Parathyroid adenoma (tissue), 2 donors: ENCODE measurements around the gene ABCC4.

ENCODE experiments used
- H2AFZ ChIP-seq: fragments of 300-600 bp; sonication (generic); one replicate; pipeline ENCODE4 v1.7.0; 2017; ENCODE audit warnings: antibody characterized with exemption, mild to moderate bottlenecking
- H3K27ac ChIP-seq: fragments of 300-600 bp; sonication (generic); one replicate; pipeline ENCODE4 v1.7.0; 2017
- H3K27me3 ChIP-seq: fragments of 300-600 bp; sonication (generic); one replicate; pipeline ENCODE4 v1.7.0; 2017; ENCODE audit warnings: low read length; ENCODE audit not compliant: control insufficient read depth, insufficient read depth
- H3K36me3 ChIP-seq: fragments of 300-600 bp; sonication (generic); one replicate; pipeline ENCODE4 v1.7.0; 2017; ENCODE audit warnings: low read length; ENCODE audit not compliant: control insufficient read depth, insufficient read depth
- H3K4me1 ChIP-seq: fragments of 300-600 bp; sonication (generic); one replicate; pipeline ENCODE4 v1.7.0; 2017; ENCODE audit warnings: control low read depth
- H3K4me2 ChIP-seq: fragments of 300-600 bp; sonication (generic); one replicate; pipeline ENCODE4 v1.7.0; 2017; ENCODE audit warnings: low read length
- H3K4me3 ChIP-seq: fragments of 300-600 bp; sonication (generic); one replicate; pipeline ENCODE4 v1.7.0; 2017; ENCODE audit warnings: low read depth, low read length
- H3K79me2 ChIP-seq: fragments of 300-600 bp; sonication (generic); one replicate; pipeline ENCODE4 v1.7.0; 2017; ENCODE audit warnings: control low read depth
- H3K9ac ChIP-seq: fragments of 300-600 bp; sonication (generic); one replicate; pipeline ENCODE4 v1.7.0; 2017; ENCODE audit warnings: mild to moderate bottlenecking
- H3K9me3 ChIP-seq: fragments of 300-600 bp; sonication (generic); one replicate; pipeline ENCODE4 v1.7.0; 2017; ENCODE audit warnings: low read length; ENCODE audit not compliant: control insufficient read depth
- CTCF ChIP-seq: fragments of 300-600 bp; sonication (generic); IDR thresholded peaks from one replicate; pipeline ENCODE4 v1.7.0; 2017; ENCODE audit warnings: antibody characterized with exemption, mild to moderate bottlenecking
- donor health status: primary hyperparathyroidism.

The ABCC4 gene

DNA sequence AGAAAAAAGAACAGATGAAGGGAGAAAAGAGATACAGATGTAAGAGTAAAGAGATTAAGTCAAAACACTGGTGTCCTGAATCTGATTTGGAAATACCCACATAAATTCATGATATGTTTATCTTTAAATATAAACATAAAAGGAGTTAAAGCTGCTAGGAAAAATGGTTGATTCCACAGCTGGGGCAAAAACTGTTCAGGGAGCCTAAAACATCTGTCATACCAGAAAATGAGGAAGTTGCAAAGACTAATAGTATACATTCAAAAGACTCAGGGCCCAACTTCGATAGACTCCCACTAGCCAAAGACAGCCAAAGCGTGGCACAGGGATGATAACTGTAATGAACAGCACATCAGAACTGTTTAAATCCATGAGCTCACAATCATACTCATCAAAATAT lies 62.0 kb downstream of the ABCC4 start:
- Histone ChIP-seq H3K27ac (no peak overlapping the region), H2AFZ (no peak overlapping the region), H3K27me3 (no peaks in the 10 kb centered on the region), H3K36me3 (no peaks in the 10 kb centered on the region), H3K4me1 (peaks cover 7% of the 10 kb centered on the region), H3K4me2 (no peak overlapping the region), H3K79me2 (no peaks in the 10 kb centered on the region), H3K9me3 (no peaks in the 10 kb centered on the region), H3K4me3 (no peak overlapping the region), H3K9ac (no peak overlapping the region)
- TF ChIP-seq CTCF: no peak

DNA sequence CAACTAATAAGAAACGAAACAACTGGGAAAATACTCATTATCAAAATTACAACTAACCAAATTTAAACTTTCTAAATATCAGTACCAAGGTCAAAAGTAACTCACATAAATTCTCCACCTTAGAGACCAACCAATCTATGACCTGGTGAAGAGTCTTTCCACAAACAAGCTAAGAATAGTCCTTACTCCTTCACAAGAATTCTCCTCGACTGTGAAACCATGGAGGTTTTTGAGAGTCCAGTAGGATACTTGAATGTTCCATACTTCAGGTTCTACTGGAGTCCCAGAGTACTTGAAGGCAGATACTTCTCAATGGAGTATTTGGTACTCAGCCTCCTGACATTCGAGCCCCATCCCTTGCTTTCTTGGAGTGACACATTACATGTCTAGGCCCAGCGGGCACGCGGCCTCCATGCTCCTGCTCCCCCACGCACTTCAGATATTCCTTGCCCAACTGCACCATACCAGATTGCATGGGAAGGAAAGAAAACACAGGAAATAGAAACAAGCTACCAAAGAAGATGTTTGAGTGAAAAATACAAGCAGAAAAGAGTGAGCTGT lies 63.9 kb downstream of the ABCC4 start:
- H3K9me3 ChIP-seq: no peaks in the 10 kb centered on the region
- TF ChIP-seq CTCF: no peak
- no peak overlapping the region for H3K4me2 ChIP-seq
- no peaks in the 10 kb centered on the region for H3K79me2 ChIP-seq
- H3K9ac ChIP-seq: no peak overlapping the region
- peak overlapping the region; percentile 44 for H3K27ac ChIP-seq
- no peaks in the 10 kb centered on the region for H3K36me3 ChIP-seq
- no peaks in the 10 kb centered on the region for H3K27me3 ChIP-seq
- H2AFZ ChIP-seq: no peak overlapping the region
- no peak overlapping the region for H3K4me3 ChIP-seq
- peaks cover 7% of the 10 kb centered on the region for H3K4me1 ChIP-seq

DNA sequence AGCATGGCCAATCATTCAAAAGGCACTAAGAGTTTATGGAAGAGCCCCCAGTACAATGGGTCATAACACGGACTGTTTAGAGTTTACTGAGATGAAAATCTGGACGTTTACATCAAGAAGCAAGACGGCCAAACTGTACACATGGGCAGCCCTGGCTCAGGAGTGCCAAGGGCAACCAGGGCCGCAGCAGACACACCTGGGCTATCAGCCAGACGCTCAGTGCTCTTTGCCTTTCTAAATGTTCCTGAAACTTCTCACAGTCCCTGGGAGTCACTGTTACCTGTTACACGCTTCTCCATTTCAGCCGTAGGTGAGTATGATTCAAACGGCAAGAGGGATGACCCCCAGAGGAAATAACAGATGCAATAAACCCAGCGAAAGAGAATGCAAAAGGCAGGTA lies 64.5 kb downstream of the ABCC4 start:
- no peak for TF ChIP-seq CTCF
- Histone ChIP-seq H2AFZ (no peak overlapping the region), H3K9me3 (no peaks in the 10 kb centered on the region), H3K27me3 (no peaks in the 10 kb centered on the region), H3K9ac (no peak overlapping the region), H3K79me2 (no peaks in the 10 kb centered on the region), H3K36me3 (no peaks in the 10 kb centered on the region), H3K4me1 (peaks cover 8% of the 10 kb centered on the region), H3K27ac (peak overlapping the region; percentile 44), H3K4me2 (no peak overlapping the region), H3K4me3 (no peak overlapping the region)

GRCh38 chr13:95235974-95236373 lies 65.3 kb downstream of the ABCC4 start:
- H3K27me3 ChIP-seq: no peaks in the 10 kb centered on the region
- no peaks in the 10 kb centered on the region for H3K79me2 ChIP-seq
- no peak for TF ChIP-seq CTCF
- H3K9me3 ChIP-seq: no peaks in the 10 kb centered on the region
- no peak overlapping the region for H3K9ac ChIP-seq
- peak overlapping the region; percentile 44 for H3K27ac ChIP-seq
- no peak overlapping the region for H3K4me3 ChIP-seq
- H3K4me1 ChIP-seq: peaks cover 9% of the 10 kb centered on the region
- H2AFZ ChIP-seq: no peak overlapping the region
- no peak overlapping the region for H3K4me2 ChIP-seq
- no peaks in the 10 kb centered on the region for H3K36me3 ChIP-seq

GRCh38 chr13:95235199-95235756 lies 66.0 kb downstream of the ABCC4 start:
- Histone ChIP-seq H3K9me3 (no peaks in the 10 kb centered on the region), H3K36me3 (no peaks in the 10 kb centered on the region), H3K4me1 (peaks cover 9% of the 10 kb centered on the region), H3K4me2 (no peak overlapping the region), H3K4me3 (no peak overlapping the region), H3K27me3 (no peaks in the 10 kb centered on the region), H2AFZ (no peak overlapping the region), H3K27ac (peak overlapping the region; percentile 44), H3K9ac (no peak overlapping the region), H3K79me2 (no peaks in the 10 kb centered on the region)
- no peak for TF ChIP-seq CTCF
